B cell (primary cell): Measurements from ENCODE around the gene IPO8.

Experiments
- EZH2 ChIP-seq: IDR thresholded peaks from 2 replicates; pipeline ENCODE4 v1.6.1; 2012; ENCODE audit warnings: borderline replicate concordance, low read depth, mild to moderate bottlenecking, moderate library complexity, low read length; ENCODE audit not compliant: insufficient read depth, poor library complexity, severe bottlenecking
- TF ChIP-seq, protein P1 (sequence below): fragments of 200-600 bp; IDR thresholded peaks from one replicate; pipeline ENCODE4 v1.8.0; 2022; ENCODE audit warnings: antibody characterized with exemption, mild to moderate bottlenecking

DNA sequence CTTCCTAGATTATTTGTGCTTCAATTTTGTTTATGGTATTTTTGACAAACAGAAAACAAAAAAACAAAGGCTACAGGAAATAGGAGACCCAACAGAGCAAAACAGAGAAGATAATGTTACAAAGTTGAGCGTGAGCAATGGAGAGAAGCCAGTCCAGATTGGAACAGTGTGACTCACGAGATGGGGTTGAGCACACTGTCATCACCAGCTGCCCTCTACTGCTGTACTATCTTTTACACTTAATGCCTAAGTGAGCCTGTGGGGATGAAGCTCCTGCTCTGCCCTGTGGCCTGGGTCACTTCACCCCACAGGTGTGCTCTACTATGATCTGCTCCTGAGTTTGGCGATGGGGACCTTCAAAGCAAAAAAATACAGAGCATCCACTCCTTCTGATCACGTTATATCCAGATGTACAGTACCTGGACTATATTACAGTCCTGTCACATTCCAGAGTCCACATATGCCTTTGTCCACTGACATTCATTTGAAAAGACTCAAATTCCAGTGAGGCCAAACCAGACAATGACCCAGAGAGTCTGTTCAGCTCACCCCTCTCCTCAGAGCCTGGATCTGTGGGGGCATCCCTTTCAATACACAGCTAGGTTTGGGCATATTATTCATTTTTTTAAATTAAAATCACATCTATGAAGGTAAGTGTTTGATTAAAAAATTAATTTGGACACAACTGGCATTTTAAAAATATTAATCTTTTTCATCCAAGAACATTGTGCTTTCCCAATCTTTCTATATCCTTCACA lies 4.4 kb downstream of the IPO8 start:
- TF ChIP-seq, protein P1, sequence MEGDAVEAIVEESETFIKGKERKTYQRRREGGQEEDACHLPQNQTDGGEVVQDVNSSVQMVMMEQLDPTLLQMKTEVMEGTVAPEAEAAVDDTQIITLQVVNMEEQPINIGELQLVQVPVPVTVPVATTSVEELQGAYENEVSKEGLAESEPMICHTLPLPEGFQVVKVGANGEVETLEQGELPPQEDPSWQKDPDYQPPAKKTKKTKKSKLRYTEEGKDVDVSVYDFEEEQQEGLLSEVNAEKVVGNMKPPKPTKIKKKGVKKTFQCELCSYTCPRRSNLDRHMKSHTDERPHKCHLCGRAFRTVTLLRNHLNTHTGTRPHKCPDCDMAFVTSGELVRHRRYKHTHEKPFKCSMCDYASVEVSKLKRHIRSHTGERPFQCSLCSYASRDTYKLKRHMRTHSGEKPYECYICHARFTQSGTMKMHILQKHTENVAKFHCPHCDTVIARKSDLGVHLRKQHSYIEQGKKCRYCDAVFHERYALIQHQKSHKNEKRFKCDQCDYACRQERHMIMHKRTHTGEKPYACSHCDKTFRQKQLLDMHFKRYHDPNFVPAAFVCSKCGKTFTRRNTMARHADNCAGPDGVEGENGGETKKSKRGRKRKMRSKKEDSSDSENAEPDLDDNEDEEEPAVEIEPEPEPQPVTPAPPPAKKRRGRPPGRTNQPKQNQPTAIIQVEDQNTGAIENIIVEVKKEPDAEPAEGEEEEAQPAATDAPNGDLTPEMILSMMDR, result no peak
- no peak for TF ChIP-seq EZH2
